CD4-positive, alpha-beta memory T cell (primary cell): ENCODE data around the gene KISS1R. TPM values are rescaled to one million over a fixed set of nuclear protein-coding genes. Genes with fewer than 3 reads are reported as not detected.

Source experiments
- CTCF ChIA-PET: fragments of 350-600 bp; sonication (Branson Sonifier 250); formaldehyde crosslinking; loops from one replicate; lab custom pipeline; 2021; ENCODE audit warnings: inconsistent platforms; ENCODE audit not compliant: partially characterized antibody; lab: Charles Lee
- POLR2A ChIA-PET: fragments of 350-600 bp; sonication (Branson Sonifier 250); formaldehyde crosslinking; loops from one replicate; lab custom pipeline; 2021; ENCODE audit not compliant: partially characterized antibody; lab: Charles Lee
- DNase-seq, 5 donors: peaks; one replicate each; pipeline versions ENCODE4 v3.0.0 to v3.0.0-alpha.2; 2020 to 2022; ENCODE audit warnings: mixed read lengths in 1 of 5
- H3K27ac ChIP-seq: one replicate; pipeline ENCODE4 v1.7.0; 2013; ENCODE audit warnings: low read depth, low read length
- H3K27me3 ChIP-seq: 2 replicates; pipeline ENCODE4 v1.7.0; 2013; ENCODE audit warnings: mild to moderate bottlenecking, low read length, moderate library complexity; ENCODE audit not compliant: insufficient read depth
- H3K36me3 ChIP-seq: 2 replicates; pipeline ENCODE4 v1.7.0; 2013; ENCODE audit warnings: mild to moderate bottlenecking, low read length, moderate library complexity; ENCODE audit not compliant: insufficient read depth
- H3K4me1 ChIP-seq: 2 replicates; pipeline ENCODE4 v1.7.0; 2013; ENCODE audit warnings: mild to moderate bottlenecking, low read length, moderate library complexity; ENCODE audit not compliant: insufficient read depth
- H3K4me3 ChIP-seq, 2 donors: one replicate each; pipeline ENCODE4 v1.7.0; 2013; ENCODE audit warnings: low read length in 2 of 2, mild to moderate bottlenecking in 1 of 2
- H3K9me3 ChIP-seq, 2 donors: one replicate each; pipeline ENCODE4 v1.7.0; 2013; ENCODE audit warnings: low read length in 2 of 2, control low read depth in 1 of 2; ENCODE audit not compliant: control insufficient read depth in 1 of 2
- H3K27ac Mint-ChIP-seq, 7 donors: one replicate each; pipeline ENCODE4 v1.8.0; 2020 to 2021; ENCODE audit warnings: mixed read lengths in 7 of 7, mild to moderate bottlenecking in 6 of 7, inconsistent platforms in 3 of 7, moderate library complexity in 3 of 7
- H3K27me3 Mint-ChIP-seq, 2 donors: one replicate each; pipeline ENCODE4 v1.8.0; 2020 to 2021; ENCODE audit warnings: mixed read lengths in 2 of 2
- H3K36me3 Mint-ChIP-seq, 2 donors: one replicate each; pipeline ENCODE4 v1.8.0; 2020 to 2021; ENCODE audit warnings: mixed read lengths in 2 of 2, inconsistent platforms in 1 of 2, mild to moderate bottlenecking in 1 of 2
- H3K4me1 Mint-ChIP-seq, 4 donors: one replicate each; pipeline ENCODE4 v1.8.0; 2020 to 2021; ENCODE audit warnings: mixed read lengths in 4 of 4, mild to moderate bottlenecking in 1 of 4
- H3K4me3 Mint-ChIP-seq, 8 donors: one replicate each; pipeline ENCODE4 v1.8.0; 2020 to 2021; ENCODE audit warnings: mixed read lengths in 8 of 8, mild to moderate bottlenecking in 7 of 8, moderate library complexity in 6 of 8, inconsistent platforms in 3 of 8
- H3K9me3 Mint-ChIP-seq, 8 donors: one replicate each; pipeline ENCODE4 v1.8.0; 2020 to 2021; ENCODE audit warnings: mixed read lengths in 8 of 8, mild to moderate bottlenecking in 5 of 8, inconsistent platforms in 3 of 8, moderate library complexity in 1 of 8
- intact Hi-C: fragments of 100-400 bp; cut with micrococcal nuclease; formaldehyde crosslinking; loops from one replicate; pipeline ENCODE4 v1.15.1; 2023
- polyA plus RNA-seq, 2 donors: library from polyadenylated mRNA; unstranded; fragments of 300-500 nt; fragmentation: Illumina TruSeq; gene quantifications; one replicate each; pipeline ENCODE4 v1.2.3, GENCODE V29; 2021
- total RNA-seq, 2 experiments: library from RNA; stranded (reverse); gene quantifications; one replicate each; pipeline ENCODE4 v1.2.3, GENCODE V29; 2021

Gene KISS1R
- total and polyA plus RNA-seq, 4 experiments from 2014 or later: 0.59 to 1.2 (median 0.69) TPM

- intact Hi-C loops: no loop called here
- CTCF ChIA-PET: interaction anchor here (1.1 to 4.4 kb wide), 3 partner anchors 49 to 162 kb away, joined by 3 to 27 read pairs (median 3); no protein-coding TSS in a partner anchor
- Mint-ChIP-seq H3K36me3 (peaks cover 11 to 14% of the 10 kb centered on the region in 2 donors), H3K4me3 (peak within 1 kb of the TSS; percentile 82 to 90 (median 86)), H3K4me1 (peaks cover 13 to 42% (median 28%) of the 10 kb centered on the region in 4 donors), H3K27me3 (peaks cover 0 to 4% of the 10 kb centered on the region in 2 donors), H3K27ac (peak within 1 kb of the TSS; percentile 88 to 95 (median 93)), H3K9me3 (peaks cover 0 to 2% (median 0%) of the 10 kb centered on the region in 8 donors)
- H3K27ac ChIP-seq: peak within 1 kb of the TSS; percentile 94
- no peaks in the 10 kb centered on the region for H3K27me3 ChIP-seq
- no peaks in the 10 kb centered on the region for H3K36me3 ChIP-seq
- POLR2A ChIA-PET: interaction anchor here (0.6 to 4.4 kb wide), 9 partner anchors 14 to 356 kb away, joined by 3 to 28 read pairs (median 5); partner anchors contain the start of genes CFD, CIRBP, MED16 and RNU6-2
- peaks cover 57% of the 10 kb centered on the region for H3K4me1 ChIP-seq
- no peaks in the 10 kb centered on the region for H3K9me3 ChIP-seq
- peak; percentile 82 to 85 (median 85) for DNase-seq
- H3K4me3 ChIP-seq: peak within 1 kb of the TSS; percentile 58 to 69
These were observed 3.9 kb upstream of the KISS1R start, which contains the start of gene R3HDM4 for GRCh38 chr19:913080-913748. Gene R3HDM4 (minus strand): TSS chr19:913219. CDS start chr19:913157, 62 bp downstream.

DNA sequence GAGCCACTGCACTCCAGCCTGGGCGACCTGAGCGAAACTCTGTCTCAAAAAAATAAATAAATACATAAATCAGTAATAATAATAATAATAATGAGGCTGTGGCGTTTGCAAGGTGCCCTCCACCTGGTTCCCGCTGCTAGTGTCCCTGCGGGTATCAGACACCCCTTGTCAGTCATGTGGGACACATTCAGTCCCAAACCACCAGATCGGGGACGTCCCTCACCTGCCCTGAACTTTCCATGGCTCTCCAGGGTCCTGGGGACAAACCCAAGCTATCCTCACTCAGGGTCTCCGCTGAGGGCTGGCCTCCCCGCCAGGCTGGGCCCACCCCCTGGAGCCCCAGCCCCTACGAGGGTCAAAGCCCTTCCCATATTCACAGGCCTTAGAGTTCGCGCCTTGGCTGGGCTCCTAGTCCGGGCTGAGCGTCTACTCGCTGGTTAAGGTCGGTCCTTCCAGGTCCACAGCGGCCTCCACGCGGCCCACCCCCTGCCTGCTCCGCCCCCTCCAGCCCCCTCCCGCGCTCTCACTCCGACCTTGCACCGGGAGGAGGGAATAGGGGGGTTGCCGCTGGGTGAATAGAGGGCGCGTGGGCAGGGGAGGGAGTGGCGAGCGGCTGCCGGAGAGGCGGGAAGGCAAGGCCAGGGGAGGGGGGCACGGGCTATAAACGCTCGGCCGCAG is 349 bp upstream of the KISS1R start:
- POLR2A ChIA-PET: interaction anchor here (1.7 to 7.6 kb wide), 4 partner anchors 14 to 58 kb away, joined by 3 to 86 read pairs (median 16); partner anchors contain the start of genes MED16 and RNU6-9
- H3K4me1 Mint-ChIP-seq: peaks cover 8 to 30% (median 16%) of the 10 kb centered on the region in 4 donors
- Histone ChIP-seq H3K9me3 (no peaks in the 10 kb centered on the region), H3K36me3 (no peaks in the 10 kb centered on the region), H3K27me3 (no peaks in the 10 kb centered on the region), H3K27ac (no peak overlapping the region), H3K4me1 (peaks cover 49% of the 10 kb centered on the region), H3K4me3 (peak overlapping the region in 1 of 2 donors; percentile 47)
- peak overlapping the region in 7 of 8 donors; percentile 32 to 65 (median 61) for H3K4me3 Mint-ChIP-seq
- intact Hi-C loops: no loop called here
- H3K9me3 Mint-ChIP-seq: peaks cover 0 to 5% (median 0%) of the 10 kb centered on the region in 8 donors
- DNase-seq: no peak
- peak overlapping the region in 1 of 7 donors; percentile 12 for H3K27ac Mint-ChIP-seq
- CTCF ChIA-PET: interaction anchor here (1.1 to 4.4 kb wide), 5 partner anchors 23 to 67 kb away, joined by 3 to 27 read pairs (median 4); partner anchors contain the start of genes RNU6-9 and WDR18
- peaks cover 0 to 3% of the 10 kb centered on the region in 2 donors for H3K36me3 Mint-ChIP-seq
- H3K27me3 Mint-ChIP-seq: peaks cover 0 to 6% of the 10 kb centered on the region in 2 donors

DNA sequence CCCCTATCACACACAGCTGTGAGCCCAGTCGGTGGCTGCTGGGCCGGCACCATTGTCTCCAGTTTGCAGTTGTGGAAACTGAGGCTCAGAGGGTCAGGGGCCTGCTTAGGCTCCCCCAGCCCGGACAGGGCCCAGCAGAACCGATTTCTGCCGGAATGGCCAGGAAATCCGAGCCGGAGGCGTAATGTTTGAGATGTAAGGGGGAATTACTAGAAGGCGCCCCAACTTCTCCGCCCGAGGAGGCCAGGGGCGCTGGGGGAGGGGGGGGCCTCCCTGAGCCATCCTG is 962 bp downstream of the KISS1R start:
- H3K9me3 Mint-ChIP-seq: peaks cover 0 to 5% (median 0%) of the 10 kb centered on the region in 8 donors
- DNase-seq: no peak
- ChIA-PET CTCF (interaction anchor here (0.9 to 8.2 kb wide), 5 partner anchors 10 to 66 kb away, joined by 3 to 119 read pairs (median 3); partner anchors contain the start of genes MED16, RNU6-9 and WDR18), POLR2A (interaction anchor here (1.7 to 7.9 kb wide), 5 partner anchors 9 to 65 kb away, joined by 5 to 88 read pairs (median 52); partner anchors contain the start of genes MED16, RNU6-9 and WDR18)
- H3K27me3 Mint-ChIP-seq: peaks cover 0 to 6% of the 10 kb centered on the region in 2 donors
- H3K36me3 ChIP-seq: no peaks in the 10 kb centered on the region
- H3K27ac ChIP-seq: no peak overlapping the region
- H3K4me3 ChIP-seq: no peak overlapping the region
- intact Hi-C loops: no loop called here
- peaks cover 0 to 3% of the 10 kb centered on the region in 2 donors for H3K36me3 Mint-ChIP-seq
- H3K4me1 ChIP-seq: peaks cover 49% of the 10 kb centered on the region
- no peaks in the 10 kb centered on the region for H3K9me3 ChIP-seq
- peak overlapping the region in 7 of 8 donors; percentile 69 to 91 (median 82) for H3K4me3 Mint-ChIP-seq
- no peaks in the 10 kb centered on the region for H3K27me3 ChIP-seq
- peak overlapping the region in 2 of 7 donors; percentile 42 to 79 for H3K27ac Mint-ChIP-seq
- peaks cover 11 to 33% (median 19%) of the 10 kb centered on the region in 4 donors for H3K4me1 Mint-ChIP-seq

- ChIA-PET POLR2A (interaction anchor here (1.2 to 7.9 kb wide), 7 partner anchors 10 to 109 kb away, joined by 3 to 88 read pairs (median 36); partner anchors contain the start of genes MED16, RNU6-9 and WDR18), CTCF (interaction anchor here (0.5 to 8.2 kb wide), 7 partner anchors 10 to 276 kb away, joined by 3 to 119 read pairs (median 4); partner anchors contain the start of genes MED16, RNU6-9 and WDR18)
- H3K36me3 ChIP-seq: no peaks in the 10 kb centered on the region
- intact Hi-C loops: no loop called here
- Mint-ChIP-seq H3K4me3 (peak overlapping the region; percentile 29 to 69 (median 49)), H3K9me3 (peaks cover 0 to 5% (median 0%) of the 10 kb centered on the region in 8 donors), H3K27me3 (peaks cover 0 to 6% of the 10 kb centered on the region in 2 donors), H3K4me1 (peaks cover 11 to 30% (median 21%) of the 10 kb centered on the region in 4 donors), H3K27ac (peak overlapping the region in 1 of 7 donors; percentile 79), H3K36me3 (peaks cover 0 to 3% of the 10 kb centered on the region in 2 donors)
- no peak for DNase-seq
- H3K27me3 ChIP-seq: no peaks in the 10 kb centered on the region
- H3K9me3 ChIP-seq: no peaks in the 10 kb centered on the region
- no peak overlapping the region for H3K27ac ChIP-seq
- H3K4me3 ChIP-seq: no peak overlapping the region
- H3K4me1 ChIP-seq: peaks cover 47% of the 10 kb centered on the region
These were observed 1.5 kb downstream of the KISS1R start for GRCh38 chr19:918481-919198.

DNA sequence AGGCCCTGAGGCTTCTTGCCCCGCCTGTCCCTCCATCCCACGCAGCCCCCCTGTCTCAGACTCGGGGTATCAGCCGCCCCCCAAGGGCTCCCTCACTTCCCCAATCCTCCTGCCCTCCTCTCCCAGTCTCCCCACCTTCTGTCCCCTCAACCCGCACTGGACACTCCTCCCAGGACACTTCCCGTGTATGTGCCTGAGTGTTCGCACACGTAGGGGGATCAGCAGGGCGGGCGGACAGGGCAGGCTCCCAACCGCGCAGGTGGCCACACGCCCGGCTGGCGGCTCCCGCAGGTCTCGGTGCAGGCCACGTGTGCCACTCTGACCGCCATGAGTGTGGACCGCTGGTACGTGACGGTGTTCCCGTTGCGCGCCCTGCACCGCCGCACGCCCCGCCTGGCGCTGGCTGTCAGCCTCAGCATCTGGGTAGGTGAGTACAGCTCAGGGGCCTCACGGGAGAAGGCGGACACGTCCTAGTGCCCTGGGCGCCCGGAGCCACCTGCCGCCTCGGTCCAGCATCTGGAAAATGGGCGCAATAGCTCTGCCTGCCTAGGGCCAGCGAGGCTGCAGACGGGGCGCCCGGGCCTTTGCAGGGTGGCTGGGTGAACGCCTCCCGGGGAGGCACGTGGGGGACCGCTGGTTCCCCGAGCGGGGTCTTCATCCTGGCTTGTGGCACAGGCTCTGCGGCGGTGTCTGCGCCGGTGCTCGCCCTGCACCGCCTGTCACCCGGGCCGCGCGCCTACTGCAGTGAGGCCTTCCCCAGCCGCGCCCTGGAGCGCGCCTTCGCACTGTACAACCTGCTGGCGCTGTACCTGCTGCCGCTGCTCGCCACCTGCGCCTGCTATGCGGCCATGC is 2.3 kb downstream of the KISS1R start:
- ChIA-PET POLR2A (interaction anchor here (0.9 to 7.9 kb wide), 16 partner anchors 11 to 295 kb away, joined by 3 to 88 read pairs (median 5); partner anchors contain the start of genes MED16, RNU6-9 and WDR18), CTCF (interaction anchor here (0.5 to 8.2 kb wide), 7 partner anchors 11 to 275 kb away, joined by 3 to 119 read pairs (median 7); partner anchors contain the start of gene WDR18)
- peaks cover 9 to 31% (median 22%) of the 10 kb centered on the region in 4 donors for H3K4me1 Mint-ChIP-seq
- Histone ChIP-seq H3K36me3 (no peaks in the 10 kb centered on the region), H3K27me3 (no peaks in the 10 kb centered on the region), H3K27ac (peak overlapping the region; percentile 31), H3K4me3 (peak overlapping the region in 1 of 2 donors; percentile 51), H3K9me3 (no peaks in the 10 kb centered on the region), H3K4me1 (peaks cover 45% of the 10 kb centered on the region)
- intact Hi-C loops: loop anchor here (5.0 to 10.0 kb wide), 2 partner anchors 175 to 273 kb away; partner anchors contain the start of gene POLR2E
- DNase-seq: peak in 4 of 5 donors; percentile 51 to 64 (median 54)
- H3K27me3 Mint-ChIP-seq: peaks cover 0 to 6% of the 10 kb centered on the region in 2 donors
- H3K36me3 Mint-ChIP-seq: peaks cover 0 to 3% of the 10 kb centered on the region in 2 donors
- H3K27ac Mint-ChIP-seq: peak overlapping the region in 1 of 7 donors; percentile 96
- H3K9me3 Mint-ChIP-seq: peaks cover 0 to 5% (median 0%) of the 10 kb centered on the region in 8 donors
- H3K4me3 Mint-ChIP-seq: peak overlapping the region; percentile 35 to 78 (median 50)
